Measurements from ENCODE around the gene CIAPIN1.

DNA sequence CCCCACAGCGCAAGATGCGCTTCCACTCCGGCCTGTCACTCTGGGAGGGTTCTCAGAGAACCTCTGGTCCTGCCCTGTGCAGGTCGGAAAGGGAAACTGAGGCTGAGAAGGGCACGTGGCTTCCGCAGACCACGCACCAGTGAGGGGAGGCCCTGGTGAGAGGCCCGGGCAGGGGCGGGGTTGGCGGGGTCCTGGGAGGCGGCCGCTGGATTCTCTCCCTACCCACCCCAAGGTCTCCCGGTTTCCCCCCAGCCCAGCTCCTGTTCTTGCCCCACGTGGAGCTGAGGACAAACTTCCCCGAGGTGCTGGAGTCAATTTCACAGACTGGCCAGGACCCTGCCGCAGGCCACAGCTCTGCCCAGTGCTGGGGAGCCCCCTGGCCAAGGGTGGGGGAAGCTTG is 31.1 kb downstream of the CIAPIN1 start:
- TF ChIP-seq, protein P1, sequence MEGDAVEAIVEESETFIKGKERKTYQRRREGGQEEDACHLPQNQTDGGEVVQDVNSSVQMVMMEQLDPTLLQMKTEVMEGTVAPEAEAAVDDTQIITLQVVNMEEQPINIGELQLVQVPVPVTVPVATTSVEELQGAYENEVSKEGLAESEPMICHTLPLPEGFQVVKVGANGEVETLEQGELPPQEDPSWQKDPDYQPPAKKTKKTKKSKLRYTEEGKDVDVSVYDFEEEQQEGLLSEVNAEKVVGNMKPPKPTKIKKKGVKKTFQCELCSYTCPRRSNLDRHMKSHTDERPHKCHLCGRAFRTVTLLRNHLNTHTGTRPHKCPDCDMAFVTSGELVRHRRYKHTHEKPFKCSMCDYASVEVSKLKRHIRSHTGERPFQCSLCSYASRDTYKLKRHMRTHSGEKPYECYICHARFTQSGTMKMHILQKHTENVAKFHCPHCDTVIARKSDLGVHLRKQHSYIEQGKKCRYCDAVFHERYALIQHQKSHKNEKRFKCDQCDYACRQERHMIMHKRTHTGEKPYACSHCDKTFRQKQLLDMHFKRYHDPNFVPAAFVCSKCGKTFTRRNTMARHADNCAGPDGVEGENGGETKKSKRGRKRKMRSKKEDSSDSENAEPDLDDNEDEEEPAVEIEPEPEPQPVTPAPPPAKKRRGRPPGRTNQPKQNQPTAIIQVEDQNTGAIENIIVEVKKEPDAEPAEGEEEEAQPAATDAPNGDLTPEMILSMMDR (conservative IDR thresholded peaks at IDR 0.05 in 1 of 2, IDR thresholded peaks at IDR 0.05 in 1 of 2; ENCODE audit: extremely low read depth in 1 of 2, insufficient read depth in 1 of 2, low read depth in 1 of 2, low read length in 2 of 2): no peak
- TF ChIP-seq EZH2 (IDR thresholded peaks at IDR 0.05; ENCODE audit: borderline replicate concordance, low read length): no peak

Data from mammary epithelial cell (primary cell).